ENCODE measurements around the gene RPL38. TPM values are rescaled to one million over a fixed set of nuclear protein-coding genes. Genes with fewer than 3 reads are reported as not detected.

Gene RPL38
- total and polyA plus RNA-seq, 5 experiments from 2014 or later: 2,061 to 2,688 (median 2,282) TPM

GRCh38 chr17:74213861-74214391, 10.4 kb downstream of the RPL38 start:
- POLR2A ChIA-PET: interaction anchor here (1.6 kb wide), 1 partner anchor 10 kb away, joined by 13 read pairs; the partner anchor contains the start of gene RPL38
- H3K9me3 Mint-ChIP-seq: no peaks in the 10 kb centered on the region
- no peaks in the 10 kb centered on the region for H3K27me3 Mint-ChIP-seq
- H3K4me1 Mint-ChIP-seq: peaks cover 23 to 56% (median 46%) of the 10 kb centered on the region in 4 donors
- ATAC-seq (no peak), DNase-seq (peak in 2 of 10 donors; percentile 9 to 15)
- H3K36me3 Mint-ChIP-seq: peaks cover 0 to 23% (median 6%) of the 10 kb centered on the region in 3 donors
- peak overlapping the region in 7 of 10 donors; percentile 9 to 92 (median 46) for H3K27ac Mint-ChIP-seq
- peak overlapping the region; percentile 81 to 93 (median 88) for H3K4me3 Mint-ChIP-seq

- no peaks in the 10 kb centered on the region for H3K27me3 Mint-ChIP-seq
- H3K9me3 Mint-ChIP-seq: no peaks in the 10 kb centered on the region
- ATAC-seq: no peak
- no peak for DNase-seq
- H3K4me1 Mint-ChIP-seq: peaks cover 21 to 52% (median 41%) of the 10 kb centered on the region in 4 donors
- peak overlapping the region in 7 of 10 donors; percentile 19 to 71 (median 46) for H3K27ac Mint-ChIP-seq
- H3K4me3 Mint-ChIP-seq: peak overlapping the region; percentile 81 to 93 (median 88)
- POLR2A ChIA-PET: no interaction called here
- H3K36me3 Mint-ChIP-seq: peaks cover 0 to 15% (median 9%) of the 10 kb centered on the region in 3 donors
Measured at GRCh38 chr17:74214484-74215341, 11.2 kb downstream of the RPL38 start.

GRCh38 chr17:74215342-74215727, 11.9 kb downstream of the RPL38 start:
- Mint-ChIP-seq H3K27me3 (no peaks in the 10 kb centered on the region), H3K36me3 (peaks cover 0 to 9% (median 7%) of the 10 kb centered on the region in 3 donors), H3K4me1 (peaks cover 20 to 47% (median 38%) of the 10 kb centered on the region in 4 donors), H3K9me3 (no peaks in the 10 kb centered on the region), H3K27ac (peak overlapping the region in 2 of 10 donors; percentile 60 to 69), H3K4me3 (peak overlapping the region in 9 of 10 donors; percentile 18 to 71 (median 42))
- DNase-seq (no peak), ATAC-seq (no peak)
- POLR2A ChIA-PET: interaction anchor here (0.6 kb wide), 1 partner anchor 9 kb away, joined by 7 read pairs; no protein-coding TSS in a partner anchor

GRCh38 chr17:74216505-74216904, 13.0 kb downstream of the RPL38 start:
- ATAC-seq: no peak
- POLR2A ChIA-PET: no interaction called here
- Mint-ChIP-seq H3K27me3 (no peaks in the 10 kb centered on the region), H3K4me3 (peak overlapping the region in 1 of 10 donors; percentile 15), H3K27ac (peak overlapping the region in 2 of 10 donors; percentile 25 to 52), H3K4me1 (peaks cover 17 to 40% (median 31%) of the 10 kb centered on the region in 4 donors), H3K9me3 (no peaks in the 10 kb centered on the region), H3K36me3 (peaks cover 0 to 6% (median 5%) of the 10 kb centered on the region in 3 donors)
- DNase-seq: no peak

GRCh38 chr17:74217037-74217730, 13.7 kb downstream of the RPL38 start:
- POLR2A ChIA-PET: no interaction called here
- peak overlapping the region in 1 of 10 donors; percentile 15 for H3K4me3 Mint-ChIP-seq
- no peaks in the 10 kb centered on the region for H3K27me3 Mint-ChIP-seq
- no peaks in the 10 kb centered on the region for H3K9me3 Mint-ChIP-seq
- peaks cover 0 to 6% (median 2%) of the 10 kb centered on the region in 3 donors for H3K36me3 Mint-ChIP-seq
- ATAC-seq (no peak), DNase-seq (no peak)
- H3K27ac Mint-ChIP-seq: peak overlapping the region in 1 of 10 donors; percentile 52
- peaks cover 12 to 34% (median 25%) of the 10 kb centered on the region in 4 donors for H3K4me1 Mint-ChIP-seq

- no peak overlapping the region for H3K27ac Mint-ChIP-seq
- no peaks in the 10 kb centered on the region for H3K27me3 Mint-ChIP-seq
- POLR2A ChIA-PET: no interaction called here
- no peak for DNase-seq
- H3K9me3 Mint-ChIP-seq: no peaks in the 10 kb centered on the region
- H3K4me3 Mint-ChIP-seq: no peak overlapping the region
- peaks cover 8 to 29% (median 19%) of the 10 kb centered on the region in 4 donors for H3K4me1 Mint-ChIP-seq
- peaks cover 0 to 8% (median 2%) of the 10 kb centered on the region in 3 donors for H3K36me3 Mint-ChIP-seq
- ATAC-seq: no peak
Measured at GRCh38 chr17:74217888-74218287, 14.4 kb downstream of the RPL38 start.

GRCh38 chr17:74218436-74218835, 15.0 kb downstream of the RPL38 start:
- peaks cover 0 to 8% (median 2%) of the 10 kb centered on the region in 3 donors for H3K36me3 Mint-ChIP-seq
- ATAC-seq (no peak), DNase-seq (no peak)
- H3K27ac Mint-ChIP-seq: no peak overlapping the region
- peaks cover 5 to 25% (median 15%) of the 10 kb centered on the region in 4 donors for H3K4me1 Mint-ChIP-seq
- POLR2A ChIA-PET: no interaction called here
- no peaks in the 10 kb centered on the region for H3K27me3 Mint-ChIP-seq
- H3K4me3 Mint-ChIP-seq: no peak overlapping the region
- H3K9me3 Mint-ChIP-seq: no peaks in the 10 kb centered on the region

- H3K27me3 Mint-ChIP-seq: no peaks in the 10 kb centered on the region
- ATAC-seq (no peak), DNase-seq (no peak)
- H3K9me3 Mint-ChIP-seq: no peaks in the 10 kb centered on the region
- POLR2A ChIA-PET: no interaction called here
- H3K4me1 Mint-ChIP-seq: peaks cover 1 to 17% (median 7%) of the 10 kb centered on the region in 4 donors
- H3K4me3 Mint-ChIP-seq: no peak overlapping the region
- H3K27ac Mint-ChIP-seq: peak overlapping the region in 1 of 10 donors; percentile 8
- H3K36me3 Mint-ChIP-seq: peaks cover 0 to 8% (median 5%) of the 10 kb centered on the region in 3 donors
Measured at GRCh38 chr17:74219576-74220133, 16.2 kb downstream of the RPL38 start.

- ATAC-seq (no peak), DNase-seq (no peak)
- POLR2A ChIA-PET: no interaction called here
- H3K27me3 Mint-ChIP-seq: no peaks in the 10 kb centered on the region
- no peaks in the 10 kb centered on the region for H3K9me3 Mint-ChIP-seq
- H3K27ac Mint-ChIP-seq: no peak overlapping the region
- peaks cover 0 to 13% (median 6%) of the 10 kb centered on the region in 4 donors for H3K4me1 Mint-ChIP-seq
- H3K4me3 Mint-ChIP-seq: no peak overlapping the region
- H3K36me3 Mint-ChIP-seq: peaks cover 0 to 8% (median 7%) of the 10 kb centered on the region in 3 donors
Measured at GRCh38 chr17:74220219-74220618, 16.7 kb downstream of the RPL38 start.

- no peak for ATAC-seq
- no peak for DNase-seq
- H3K27me3 Mint-ChIP-seq: no peaks in the 10 kb centered on the region
- POLR2A ChIA-PET: no interaction called here
- no peak overlapping the region for H3K27ac Mint-ChIP-seq
- peaks cover 0 to 8% (median 8%) of the 10 kb centered on the region in 3 donors for H3K36me3 Mint-ChIP-seq
- H3K4me3 Mint-ChIP-seq: no peak overlapping the region
- H3K9me3 Mint-ChIP-seq: no peaks in the 10 kb centered on the region
- peaks cover 0 to 5% (median 1%) of the 10 kb centered on the region in 4 donors for H3K4me1 Mint-ChIP-seq
Measured at GRCh38 chr17:74220946-74221818, 17.7 kb downstream of the RPL38 start.

- no peaks in the 10 kb centered on the region for H3K27me3 Mint-ChIP-seq
- no peak overlapping the region for H3K27ac Mint-ChIP-seq
- ATAC-seq: no peak
- DNase-seq: no peak
- H3K4me3 Mint-ChIP-seq: no peak overlapping the region
- H3K4me1 Mint-ChIP-seq: no peaks in the 10 kb centered on the region
- peaks cover 0 to 11% (median 8%) of the 10 kb centered on the region in 3 donors for H3K36me3 Mint-ChIP-seq
- no peaks in the 10 kb centered on the region for H3K9me3 Mint-ChIP-seq
- POLR2A ChIA-PET: interaction anchor here (0.9 to 1.1 kb wide), 2 partner anchors 9 to 19 kb away, joined by 3 to 5 read pairs; partner anchors contain the start of genes RPL38 and TTYH2
Measured at GRCh38 chr17:74222399-74222798, 18.9 kb downstream of the RPL38 start.

Measured in naive thymus-derived CD8-positive, alpha-beta T cell (primary cell).